ENCODE results near the gene SPINT1.

GRCh38 chr15:40902605-40903561 is 59.0 kb downstream of the SPINT1 start:
- no peak for TF ChIP-seq CTCF (IDR thresholded peaks at IDR 0.05)
- TF ChIP-seq POLR2A (IDR thresholded peaks at IDR 0.05): no peak
